GM10847 (cell line): Measurements from ENCODE around the gene RASGEF1C.

ENCODE experiments used
- POLR2A ChIP-seq: IDR thresholded peaks from 2 replicates; pipeline ENCODE4 v1.6.1; 2011; ENCODE audit not compliant: insufficient read length; ENCODE audit errors: extremely low read depth

RASGEF1C gene

GRCh38 chr5:180127682-180128670 lies 81.0 kb downstream of the RASGEF1C start:
- no peak for TF ChIP-seq POLR2A

DNA sequence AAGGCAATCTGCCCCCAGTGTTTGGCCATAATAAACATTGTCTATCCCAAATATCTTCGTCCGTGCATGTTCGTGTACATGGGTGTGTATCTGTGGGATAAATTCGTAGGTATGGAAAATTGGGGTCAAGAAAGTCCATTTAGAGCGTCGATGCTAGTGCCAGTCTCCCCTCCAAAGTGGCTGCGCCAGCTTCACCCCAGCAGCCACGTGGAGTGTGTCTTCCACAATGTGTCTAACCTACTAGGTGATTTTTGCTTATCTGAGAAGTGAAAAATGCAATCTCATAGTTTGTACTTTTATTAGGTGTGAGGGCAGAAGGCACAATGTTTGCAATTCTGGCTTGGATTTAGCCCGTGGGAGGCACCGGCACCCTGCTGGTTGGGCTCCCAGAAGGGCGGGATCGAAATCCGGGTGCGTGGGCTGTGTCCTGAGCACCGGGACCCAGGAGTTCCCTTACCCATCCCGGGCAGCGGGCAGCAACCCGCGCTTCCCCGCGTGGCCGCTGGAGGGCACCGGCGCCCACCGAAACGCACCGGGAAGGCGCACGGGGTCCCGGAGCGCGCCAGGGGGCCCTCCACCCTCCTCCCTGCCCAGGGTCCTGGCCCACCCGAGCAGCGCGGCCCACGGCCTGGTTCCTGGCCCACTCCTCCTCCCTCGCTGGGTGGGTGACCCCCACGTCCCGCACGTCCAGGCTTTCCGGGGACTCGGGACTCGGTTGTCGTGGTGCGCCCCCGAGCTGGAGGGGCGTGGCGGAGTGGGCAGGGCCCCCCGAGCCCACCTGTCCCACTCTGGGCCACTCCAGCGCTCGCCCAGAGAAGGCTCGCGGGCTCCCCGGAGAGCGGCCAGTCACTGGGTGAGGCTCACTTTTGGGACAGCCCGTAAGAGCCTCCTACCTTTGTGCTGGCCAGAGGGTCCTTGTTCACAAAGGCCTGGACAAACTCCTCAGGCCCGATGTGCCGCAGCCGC lies 82.0 kb downstream of the RASGEF1C start:
- TF ChIP-seq POLR2A, result no peak

DNA sequence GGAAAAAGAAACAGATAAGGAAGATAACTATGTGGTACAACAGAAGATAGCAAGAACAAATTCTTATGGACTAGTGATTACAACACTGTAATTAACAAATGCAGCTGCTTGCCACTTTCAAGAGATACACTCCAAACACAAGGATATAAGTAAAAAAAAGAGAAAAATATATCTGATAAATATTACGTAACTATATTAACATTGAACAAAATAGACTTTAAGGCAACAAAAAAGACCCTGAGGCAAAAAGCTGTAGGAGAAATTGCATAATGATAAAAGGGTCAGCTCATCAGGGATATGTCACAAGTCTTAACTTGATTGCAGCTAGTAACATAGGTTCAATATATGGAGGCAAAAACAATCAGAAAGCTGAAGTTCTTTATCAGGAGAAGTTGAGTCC lies 86.1 kb downstream of the RASGEF1C start:
- no peak for TF ChIP-seq POLR2A

GRCh38 chr5:180121826-180122413 lies 87.1 kb downstream of the RASGEF1C start:
- TF ChIP-seq POLR2A, result no peak

DNA sequence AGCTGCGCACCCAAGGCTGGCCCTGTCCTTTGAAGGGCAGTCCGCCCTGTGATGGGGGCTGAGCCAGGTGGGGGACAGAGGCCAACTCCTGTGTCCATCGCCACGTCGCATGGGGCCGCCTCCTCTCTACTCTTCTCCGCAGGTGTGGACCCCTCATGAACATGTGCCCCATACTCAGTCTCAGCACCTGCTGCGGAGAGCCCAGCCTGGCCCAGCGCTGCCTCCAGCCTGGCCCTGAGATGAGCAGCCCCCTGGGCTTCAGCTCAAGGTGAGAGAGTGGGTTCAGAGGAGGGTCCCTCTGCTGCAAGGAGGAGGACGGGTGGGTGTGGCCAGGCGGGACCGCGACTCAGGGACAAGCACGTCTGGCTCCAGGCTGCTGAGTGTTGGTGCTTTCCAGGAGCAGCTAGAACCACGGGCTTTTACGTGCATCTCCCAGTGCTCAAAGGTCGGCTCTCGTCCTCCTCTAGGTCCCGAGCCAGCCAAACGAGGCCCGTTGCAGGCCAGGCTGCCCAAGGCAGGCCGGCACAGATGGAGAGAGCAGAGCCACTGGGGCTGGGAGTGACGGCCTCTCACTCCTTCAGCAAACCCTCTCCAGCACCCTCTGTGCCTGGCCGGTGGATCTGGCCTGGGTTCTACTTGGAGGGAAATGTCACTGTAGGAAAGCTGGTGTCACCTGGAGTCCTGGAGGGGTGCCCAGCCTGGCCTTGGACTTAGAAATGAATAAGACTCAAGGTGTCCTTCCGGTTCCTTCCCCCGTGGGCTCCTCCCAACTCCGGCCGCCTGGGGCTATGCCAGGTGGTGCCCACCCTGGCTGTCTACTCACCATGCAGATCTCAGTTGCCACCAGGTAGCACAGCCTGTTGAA lies 88.5 kb downstream of the RASGEF1C start:
- no peak for TF ChIP-seq POLR2A

DNA sequence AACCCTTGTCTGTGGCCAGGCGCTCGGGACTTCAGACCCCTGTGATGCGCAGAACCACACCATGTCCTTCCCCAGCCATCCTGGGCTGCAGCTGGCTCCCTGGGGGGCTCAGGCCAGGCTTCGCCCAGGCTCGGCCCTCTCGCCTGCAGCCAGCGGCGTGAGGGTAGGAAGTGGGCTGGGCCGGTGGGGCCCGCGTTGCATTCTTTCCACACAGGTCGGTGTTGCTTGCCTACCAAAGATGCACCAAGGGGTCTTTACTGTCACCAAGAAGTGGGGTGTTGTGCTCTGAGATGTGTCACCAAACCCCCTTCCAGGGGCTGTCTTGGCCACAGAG lies 89.1 kb downstream of the RASGEF1C start:
- TF ChIP-seq POLR2A, result no peak

DNA sequence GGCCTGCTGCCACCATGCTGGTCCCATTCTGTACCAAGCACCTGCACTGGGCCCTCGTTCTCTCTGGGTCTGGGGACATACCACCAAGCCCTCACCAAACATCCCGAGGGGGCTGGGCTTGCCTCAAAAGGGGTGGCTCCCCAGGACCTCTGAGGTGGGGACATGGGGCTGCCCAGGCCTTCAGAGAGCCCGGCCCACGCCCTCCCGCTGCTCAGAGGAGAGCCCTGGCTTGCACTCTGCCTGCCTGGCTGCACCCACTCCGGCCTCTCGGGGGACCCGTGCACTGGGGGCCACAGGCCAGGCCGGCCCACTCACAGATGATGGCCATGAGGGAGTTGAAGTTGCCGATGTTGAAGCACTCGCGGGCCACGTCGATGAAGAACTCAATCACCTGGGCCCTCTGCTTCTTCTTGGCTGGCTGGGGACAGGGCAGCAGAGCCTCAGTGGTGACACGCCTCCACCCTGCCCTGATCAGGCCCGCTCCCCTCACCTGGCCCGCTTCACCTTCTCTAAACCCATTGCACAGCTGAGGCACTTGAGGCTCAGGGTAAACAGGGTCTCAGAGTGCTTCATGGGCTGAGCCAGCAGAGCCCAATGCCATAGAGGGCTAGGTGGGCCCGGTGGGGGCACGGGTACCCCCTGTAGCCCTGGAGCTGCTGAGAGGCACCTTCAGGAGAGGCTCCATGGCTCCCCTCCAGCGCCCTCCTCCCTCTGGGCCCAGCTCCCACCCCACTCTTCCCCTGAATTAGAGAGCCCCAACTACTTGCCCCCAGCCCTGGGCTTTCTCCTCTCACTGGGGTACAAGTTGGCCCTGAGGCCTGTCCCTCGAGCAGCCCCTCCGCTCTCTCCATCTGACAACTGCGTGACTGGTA lies 89.7 kb downstream of the RASGEF1C start:
- no peak for TF ChIP-seq POLR2A

DNA sequence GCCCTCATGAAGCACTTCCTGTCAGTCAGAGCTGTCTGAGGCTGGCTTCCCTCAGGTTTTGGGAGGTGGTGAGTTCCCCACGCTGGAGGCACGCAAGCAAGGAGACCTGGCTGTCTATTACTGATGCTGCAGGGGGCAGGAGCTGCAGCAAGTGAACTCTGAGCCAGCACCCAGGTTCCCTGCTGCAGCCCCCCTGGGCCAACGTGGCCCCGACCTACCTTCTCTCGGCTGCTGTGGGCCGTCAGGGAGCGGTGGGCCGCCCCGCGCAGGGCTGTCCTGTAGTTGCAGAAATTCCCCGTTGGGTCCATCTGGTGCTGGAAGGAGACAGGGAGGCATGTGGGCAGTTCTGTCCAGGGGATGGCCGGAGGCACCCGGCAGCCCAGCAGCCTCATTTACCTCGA lies 90.6 kb downstream of the RASGEF1C start:
- no peak for TF ChIP-seq POLR2A

DNA sequence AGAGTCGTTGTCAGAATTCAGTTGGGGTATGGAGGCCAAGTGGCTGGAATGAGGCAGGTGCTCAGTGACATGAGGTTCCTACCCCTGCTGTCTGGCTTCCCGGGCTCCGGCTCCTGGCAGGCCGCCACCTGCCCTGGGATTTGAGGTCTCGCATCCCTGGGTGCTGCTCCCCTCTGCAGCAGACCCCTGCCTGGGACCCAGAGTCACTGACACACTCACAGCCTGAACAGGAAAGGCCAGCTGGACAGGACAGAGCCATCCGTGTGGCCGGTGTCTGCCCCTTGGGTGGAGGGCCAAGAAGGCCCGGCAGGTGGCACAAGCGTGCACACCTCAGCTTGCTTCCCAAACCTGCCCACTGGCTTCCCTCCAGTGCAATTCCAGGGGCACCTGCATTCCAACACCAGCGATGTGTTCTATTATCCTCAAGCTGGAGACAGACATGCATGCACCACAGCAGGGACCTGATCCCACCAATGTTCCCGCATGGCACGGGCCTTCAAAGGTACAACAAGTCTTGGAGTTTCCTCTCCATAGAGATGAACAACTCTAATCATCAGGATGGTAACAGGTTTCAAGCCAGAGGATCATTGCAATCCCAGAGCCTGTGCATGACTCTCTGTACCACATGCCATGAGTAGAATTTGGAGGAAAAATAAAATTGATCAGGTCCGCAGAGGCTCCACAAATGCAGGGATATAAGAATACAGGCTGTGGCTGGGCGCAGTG lies 91.8 kb downstream of the RASGEF1C start:
- no peak for TF ChIP-seq POLR2A

- TF ChIP-seq POLR2A, result no peak
Measured at GRCh38 chr5:180116077-180116999, 92.7 kb downstream of the RASGEF1C start.

GRCh38 chr5:180115326-180116076 lies 93.5 kb downstream of the RASGEF1C start:
- no peak for TF ChIP-seq POLR2A

- TF ChIP-seq POLR2A, result no peak
Measured at GRCh38 chr5:180114304-180115003, 94.6 kb downstream of the RASGEF1C start.
